T-helper 1 cell (primary cell): ENCODE measurements around the gene NPTX1.
A peak's percentile ranks its signal among the peaks of the same experiment; 100 is the strongest.

Source experiments
- DNase-seq, 5 donors: peaks; one replicate each; pipeline ENCODE4 v3.0.0-alpha.2; 2012 to 2020

Gene NPTX1

GRCh38 chr17:80458016-80458415, 18.4 kb downstream of the NPTX1 start:
- no peak for DNase-seq

GRCh38 chr17:80457236-80457856, 19.1 kb downstream of the NPTX1 start:
- peak in 1 of 5 donors; percentile 44 for DNase-seq

DNA sequence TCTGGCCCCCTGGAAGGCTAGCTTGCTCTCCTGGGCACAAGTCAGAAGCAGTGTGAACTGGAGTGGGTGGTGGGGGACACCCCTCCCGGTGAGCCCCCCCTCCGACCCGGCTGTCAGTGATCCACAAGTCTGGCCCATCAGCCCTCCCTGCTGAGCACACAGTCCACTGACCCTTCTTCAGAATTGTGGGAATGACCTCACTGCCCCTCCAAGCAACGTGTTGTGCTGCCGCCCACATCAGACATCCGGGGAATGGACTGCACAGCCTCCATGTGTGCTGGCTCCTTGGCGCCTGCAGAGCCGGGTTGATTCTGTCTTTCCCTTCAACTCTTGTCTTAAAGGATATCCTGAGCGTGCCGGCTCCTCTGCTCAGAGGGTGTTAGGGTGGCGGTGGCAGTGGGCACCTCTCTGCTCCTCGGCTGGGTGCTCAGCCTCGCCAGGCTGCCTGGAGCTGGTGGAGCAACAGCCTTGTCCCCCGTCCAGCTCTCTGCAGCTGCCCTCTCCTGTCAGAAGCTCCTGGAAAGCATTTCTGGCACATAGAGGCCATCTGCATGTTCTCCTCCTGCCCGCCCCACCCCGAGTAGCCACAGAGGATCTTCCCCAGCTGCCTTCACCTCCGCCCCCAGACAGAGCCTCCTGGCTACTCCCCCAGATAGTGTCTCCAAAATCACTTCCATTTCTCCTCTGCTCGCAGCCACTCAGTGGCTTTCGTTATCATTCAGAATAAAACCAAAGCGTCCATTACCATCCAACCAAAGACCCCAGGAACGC, 19.8 kb downstream of the NPTX1 start:
- no peak for DNase-seq

- DNase-seq: no peak
These were observed 20.6 kb downstream of the NPTX1 start for GRCh38 chr17:80455784-80456183.

- peak in 1 of 5 donors; percentile 26 for DNase-seq
These were observed 21.1 kb downstream of the NPTX1 start for GRCh38 chr17:80455336-80455710.

DNA sequence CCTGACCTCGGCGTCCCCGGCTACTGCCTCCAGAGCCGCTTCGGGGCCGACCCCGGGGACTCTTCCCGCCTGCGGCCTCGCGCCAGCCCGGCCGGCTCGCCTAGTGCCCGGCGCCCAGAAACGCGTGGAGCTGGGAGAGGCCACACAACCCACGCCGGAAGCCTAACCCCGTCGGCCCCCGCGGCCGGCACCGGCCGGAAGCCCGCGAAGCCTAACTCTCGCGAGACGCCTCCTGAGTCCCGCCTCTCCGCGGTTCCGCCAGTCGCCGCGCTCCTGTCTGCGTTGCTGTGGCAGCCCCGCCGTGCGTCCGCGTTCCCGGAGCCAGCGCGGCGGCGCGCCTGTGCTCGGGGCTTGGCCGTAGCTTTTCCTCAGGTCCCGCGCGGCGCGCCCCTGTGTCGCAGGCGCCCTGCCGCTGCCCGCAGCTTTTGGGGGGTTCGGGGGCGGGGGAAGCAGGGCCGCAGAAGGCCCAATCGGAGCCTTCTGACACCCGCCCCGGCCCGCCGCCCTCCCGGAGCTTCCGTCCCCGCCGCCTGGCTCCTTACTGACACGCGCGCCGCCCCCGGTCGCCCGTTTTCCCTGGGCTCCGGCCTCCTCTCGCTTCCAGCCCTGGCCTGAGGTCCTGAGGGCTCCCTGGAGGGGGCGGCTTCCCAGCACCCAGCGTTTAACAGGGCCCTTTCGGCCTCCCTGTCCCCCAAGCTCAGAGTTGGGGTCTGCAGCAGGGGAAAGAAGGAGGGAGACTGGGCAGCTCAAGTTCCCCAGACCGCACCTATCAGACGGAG, 21.7 kb downstream of the NPTX1 start:
- DNase-seq: peak; percentile 86 to 96 (median 91)

DNA sequence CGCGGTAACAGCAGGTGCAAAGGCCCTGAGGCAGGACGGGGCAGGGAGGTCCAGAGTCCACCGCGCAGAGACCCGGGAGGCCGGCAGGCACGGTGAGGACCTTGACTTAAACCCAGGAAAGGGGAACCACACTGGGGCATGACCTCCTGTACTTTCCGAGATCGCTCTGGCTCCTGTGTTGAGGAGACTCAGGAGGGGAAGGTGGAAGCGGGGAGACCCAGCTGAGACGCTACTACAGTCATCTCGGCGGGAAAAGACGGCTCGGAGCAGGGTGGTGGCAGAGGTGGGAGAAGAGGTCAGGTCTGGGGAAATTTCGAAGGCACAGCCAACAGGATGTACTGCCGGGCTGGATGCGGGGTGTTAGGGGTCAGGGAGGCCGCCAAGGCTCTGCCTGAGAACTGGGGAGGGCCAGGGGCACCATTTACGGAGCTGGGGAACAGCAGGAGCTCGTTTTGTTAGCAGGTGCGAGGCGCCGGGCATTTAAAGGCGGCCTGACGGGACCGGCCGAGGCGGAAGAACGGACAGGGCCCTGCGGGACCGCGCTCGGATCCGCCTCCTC, 22.3 kb downstream of the NPTX1 start:
- DNase-seq: no peak

DNA sequence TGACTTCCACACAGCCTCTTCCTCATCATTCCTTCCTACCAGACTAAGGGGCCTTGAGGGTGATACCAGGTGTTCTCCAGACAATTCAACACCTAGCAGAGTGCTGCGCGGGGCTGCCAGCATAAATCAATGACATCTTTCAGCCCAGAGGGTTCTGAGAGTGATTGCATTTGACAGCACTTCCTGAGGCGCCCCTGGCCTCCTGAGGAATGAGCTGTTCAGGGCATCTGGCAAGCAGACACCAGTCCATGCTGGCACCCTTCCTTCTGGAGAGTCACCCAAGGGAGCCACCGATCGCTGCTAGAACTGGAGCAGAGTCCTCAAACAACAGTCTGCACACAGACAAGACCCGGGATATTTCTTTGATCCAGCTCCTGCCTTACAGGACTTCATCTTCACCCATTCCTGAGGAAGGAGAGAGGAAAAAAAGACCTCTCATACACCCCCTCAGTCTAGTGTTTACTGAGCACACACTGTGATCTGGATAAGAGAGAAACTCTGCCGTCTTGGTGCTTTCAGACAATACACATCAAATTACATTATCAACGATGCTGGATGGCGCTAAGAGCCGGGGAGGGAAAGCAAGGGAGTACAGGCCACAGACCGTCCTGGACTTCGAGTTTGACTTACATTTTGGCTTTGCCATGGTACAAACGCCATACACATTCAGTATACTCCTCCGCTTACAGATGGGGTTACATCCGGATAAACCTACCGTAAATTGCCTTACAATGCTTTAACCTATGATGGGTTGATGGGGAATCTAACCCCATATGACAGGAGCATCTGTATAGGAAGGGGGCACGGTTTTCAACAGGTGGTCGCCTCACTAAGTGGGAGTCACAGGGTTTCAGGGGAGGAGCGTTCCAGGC, 23.0 kb downstream of the NPTX1 start:
- DNase-seq: no peak

DNA sequence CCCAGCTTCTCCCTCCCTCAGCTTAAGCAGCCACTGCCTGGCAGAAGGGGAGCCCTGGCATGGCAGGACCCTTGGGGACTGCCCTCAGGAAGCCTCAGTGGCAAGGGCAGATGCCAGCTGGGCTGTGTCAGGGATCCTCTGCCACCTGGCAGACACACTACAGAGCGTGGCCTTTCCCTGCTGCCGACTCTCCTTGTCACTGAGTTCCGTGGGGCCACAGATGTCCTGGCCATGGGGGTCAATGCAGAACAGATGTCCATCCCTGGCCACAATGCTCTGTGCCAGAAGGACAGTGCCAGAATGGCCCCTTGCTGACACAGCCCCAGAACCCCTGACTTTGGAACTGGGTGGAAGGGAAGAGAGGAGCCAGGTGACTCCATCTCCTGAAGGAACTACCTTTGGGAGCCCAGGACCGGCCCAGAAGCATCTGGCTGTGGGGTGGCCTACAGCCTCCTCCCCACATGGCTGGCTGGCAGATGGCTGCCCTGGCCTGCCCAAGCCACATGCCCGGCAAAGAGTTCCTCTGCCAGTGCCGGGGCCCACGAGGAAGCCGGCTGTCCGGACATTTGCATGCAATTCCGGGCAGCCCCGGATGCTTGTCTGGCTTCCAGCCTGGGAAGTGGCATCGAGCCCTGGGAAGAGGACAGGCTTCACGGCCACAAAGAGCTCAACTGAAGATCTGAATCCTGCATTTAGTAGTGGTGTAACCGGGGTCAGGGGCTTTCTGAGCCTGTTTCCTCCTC, 24.1 kb downstream of the NPTX1 start:
- no peak for DNase-seq

GRCh38 chr17:80451104-80451775, 25.2 kb downstream of the NPTX1 start:
- no peak for DNase-seq

DNA sequence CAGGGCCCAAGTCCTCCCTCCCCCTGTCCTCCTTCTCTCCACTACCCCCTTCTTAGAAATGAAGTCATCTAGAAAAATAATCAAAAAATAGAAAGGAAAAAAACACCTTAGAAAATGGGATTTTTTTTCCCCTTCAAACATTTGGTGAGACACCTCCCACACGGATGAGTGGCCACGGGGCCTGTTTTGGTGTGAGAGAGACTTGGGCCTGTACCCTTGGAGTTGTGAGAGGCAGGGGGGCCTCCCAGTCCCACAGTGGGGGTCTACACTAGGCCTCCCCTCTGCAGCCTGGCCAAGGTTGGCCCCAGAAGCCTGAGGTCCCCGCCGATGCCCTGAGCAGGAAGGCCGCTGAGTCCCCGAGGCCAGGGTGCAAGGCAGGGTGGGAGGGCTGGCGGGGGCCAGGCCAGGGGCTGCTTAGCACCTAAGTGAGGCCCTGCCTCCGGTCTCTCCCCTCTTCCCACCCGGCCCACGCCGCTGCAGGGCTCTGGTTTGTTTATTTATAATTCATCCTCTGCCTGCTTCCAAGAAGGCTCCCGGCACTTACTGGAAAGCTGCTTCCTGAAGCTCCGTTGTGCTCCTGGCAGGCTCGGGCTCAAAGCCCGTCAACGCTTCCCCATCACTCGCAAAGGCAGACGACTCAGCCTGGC, 26.4 kb downstream of the NPTX1 start:
- DNase-seq: no peak

DNA sequence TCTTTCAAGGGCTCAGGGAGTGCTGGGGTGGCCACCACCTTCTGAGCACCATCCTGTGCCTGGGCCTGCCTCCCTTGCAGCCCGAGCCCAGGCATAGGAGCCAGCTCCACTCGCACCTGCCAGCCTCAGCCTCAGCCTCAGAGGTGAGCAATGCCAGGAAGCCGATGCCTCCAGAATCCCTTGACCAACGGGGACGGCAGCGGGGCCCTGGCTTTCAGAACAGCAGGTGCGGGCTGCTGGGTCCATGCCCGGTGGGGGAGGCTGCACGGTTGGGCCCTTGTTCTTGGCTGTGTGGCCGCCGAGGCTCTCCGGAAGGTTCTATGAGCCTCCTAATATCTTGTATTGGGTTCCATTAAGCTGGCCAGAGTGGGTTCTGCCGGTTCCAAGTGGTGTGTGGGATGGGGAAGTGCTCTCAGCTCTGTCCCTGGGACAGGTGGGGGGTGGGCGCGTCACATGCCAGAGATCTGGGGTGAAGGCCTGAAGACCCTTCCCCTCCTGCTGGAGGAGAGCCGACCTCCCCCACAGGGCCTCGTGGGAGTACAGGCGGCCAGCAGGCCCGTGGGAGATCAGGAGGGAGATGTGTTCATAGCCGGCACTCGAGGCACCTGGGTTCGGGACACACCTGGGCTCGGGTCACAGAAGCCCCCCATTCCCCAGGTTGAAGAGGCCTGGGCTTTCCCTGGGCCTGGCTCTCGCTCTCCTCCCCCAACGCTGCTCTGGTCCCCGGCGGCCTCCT, 27.0 kb downstream of the NPTX1 start:
- no peak for DNase-seq

- DNase-seq: no peak
These were observed 28.6 kb downstream of the NPTX1 start for GRCh38 chr17:80447790-80448189.

GRCh38 chr17:80446645-80447405, 29.6 kb downstream of the NPTX1 start:
- no peak for DNase-seq

DNA sequence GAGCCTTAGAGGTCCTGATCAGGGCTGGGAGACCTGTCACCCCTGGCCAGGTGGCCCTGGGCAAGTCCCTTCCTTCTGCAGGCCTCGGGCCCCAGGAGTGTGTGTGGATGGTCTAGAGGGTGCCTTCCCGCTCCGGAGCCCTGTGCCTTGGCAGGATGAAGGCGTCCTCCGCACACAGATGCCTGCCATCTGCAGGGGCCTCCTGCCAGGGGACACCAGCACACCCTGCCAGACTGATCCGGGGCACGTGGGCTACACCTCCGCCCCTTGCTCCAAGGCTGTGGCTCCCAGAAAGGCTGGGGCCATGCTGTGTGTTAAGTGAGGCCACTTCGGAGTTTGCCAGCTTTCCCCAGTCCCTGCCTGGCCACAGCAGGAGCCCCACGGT, 30.7 kb downstream of the NPTX1 start:
- DNase-seq: no peak

GRCh38 chr17:80445007-80445725, 31.2 kb downstream of the NPTX1 start:
- DNase-seq: no peak

GRCh38 chr17:80444644-80444979, 31.8 kb downstream of the NPTX1 start:
- no peak for DNase-seq

DNA sequence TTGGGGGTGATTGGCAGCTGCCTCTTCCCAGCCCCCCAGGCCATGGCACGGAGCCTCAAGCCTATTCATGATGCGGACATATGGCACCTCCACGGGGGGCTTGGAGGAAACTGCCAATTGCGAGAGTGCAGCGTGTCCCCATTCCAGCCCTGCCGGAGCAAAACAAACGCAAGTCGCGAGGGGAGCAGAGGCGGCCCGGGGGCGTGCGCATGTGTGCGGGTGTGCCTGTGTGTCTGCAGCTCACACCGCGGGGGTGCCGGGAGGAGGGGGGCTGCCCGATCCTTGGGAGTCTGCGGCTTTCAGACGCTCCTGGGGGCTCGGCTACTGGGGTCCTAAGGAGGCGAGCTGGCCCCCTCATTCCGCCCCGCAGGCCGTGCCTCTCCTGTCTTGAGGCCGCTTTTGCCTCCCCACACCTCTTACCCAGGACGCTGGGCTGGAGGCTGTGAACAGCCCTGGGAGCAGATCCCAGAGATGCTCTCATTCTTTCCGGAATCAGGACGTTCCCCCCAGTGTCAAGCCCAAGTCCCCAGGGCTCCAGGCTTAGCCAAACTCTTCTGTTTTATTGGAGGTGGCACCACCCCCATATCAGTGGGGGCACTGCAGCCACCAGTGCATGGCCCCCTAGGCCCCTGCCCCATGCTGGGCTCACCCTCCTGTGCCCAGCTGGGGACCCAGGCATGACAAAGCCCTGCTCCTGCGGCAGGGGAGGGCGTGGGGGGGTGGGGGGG, 32.3 kb downstream of the NPTX1 start:
- DNase-seq: no peak
